Sciatic nerve (tissue), 2 donors: ENCODE data around the gene RBM28. TPM values are rescaled to one million over a fixed set of nuclear protein-coding genes. Genes with fewer than 3 reads are reported as not detected.

Experiments used
- ATAC-seq: fragments of 200-7000 bp; cut with Tn5 transposase; one replicate; pipeline ENCODE4 v1.9.1; 2020; ENCODE audit warnings: mild to moderate bottlenecking, moderate library complexity
- DNase-seq: peaks from one replicate; pipeline ENCODE4 v3.0.0-alpha.2; 2020; ENCODE audit warnings: low spot score
- intact Hi-C: fragments of 100-400 bp; cut with DNase I; formaldehyde crosslinking; loops from one replicate; pipeline ENCODE4 v1.14.2; 2022
- total RNA-seq: library from RNA; stranded (reverse); fragmentation: NEBNext Ultra II Directional; extraction: Animal tissue kit (Norgen Biotek cat#: 25700); gene quantifications from one replicate; pipeline ENCODE4 v1.2.1, GENCODE V29; 2021
- donor health status: DM: no; HTN: no; CAD: no.
- donor health status: DM: no; HTN: no; CAD: no.

RBM28 gene
- total RNA-seq, 1 donor from 2014 or later = 49.6 TPM

- ATAC-seq (peak; percentile 68), DNase-seq (peak; percentile 70)
- intact Hi-C loops = no loop called here
These were observed 8.4 kb upstream of the RBM28 start for GRCh38 chr7:128352153-128352537.

GRCh38 chr7:128351296-128352152 lies 7.8 kb upstream of the RBM28 start:
- intact Hi-C loops = no loop called here
- DNase-seq (no peak), ATAC-seq (no peak)

GRCh38 chr7:128350708-128351295 lies 7.1 kb upstream of the RBM28 start:
- no peak for DNase-seq
- ATAC-seq = no peak
- intact Hi-C loops = no loop called here

GRCh38 chr7:128349466-128349825 lies 5.7 kb upstream of the RBM28 start:
- no peak for DNase-seq
- ATAC-seq = no peak
- intact Hi-C loops = no loop called here

GRCh38 chr7:128347647-128348097 lies 4.0 kb upstream of the RBM28 start:
- ATAC-seq (no peak), DNase-seq (no peak)
- intact Hi-C loops = no loop called here

- intact Hi-C loops = no loop called here
- ATAC-seq = no peak
- DNase-seq = no peak
These were observed 695 bp upstream of the RBM28 start for GRCh38 chr7:128344431-128344774.

- DNase-seq (no peak), ATAC-seq (no peak)
- intact Hi-C loops = no loop called here
These were observed 2.0 kb downstream of the RBM28 start for GRCh38 chr7:128341733-128342132.

GRCh38 chr7:128335730-128336129 lies 8.0 kb downstream of the RBM28 start:
- no peak for DNase-seq
- intact Hi-C loops = no loop called here
- no peak for ATAC-seq

- intact Hi-C loops = no loop called here
- no peak for ATAC-seq
- no peak for DNase-seq
These were observed 19.4 kb downstream of the RBM28 start for GRCh38 chr7:128324368-128324680.

- intact Hi-C loops = no loop called here
- DNase-seq (no peak), ATAC-seq (peak; percentile 76)
These were observed 20.0 kb downstream of the RBM28 start for GRCh38 chr7:128323459-128324367.

GRCh38 chr7:128323040-128323439 lies 20.7 kb downstream of the RBM28 start:
- ATAC-seq = no peak
- intact Hi-C loops = no loop called here
- DNase-seq = no peak

GRCh38 chr7:128322040-128322643 lies 21.6 kb downstream of the RBM28 start:
- DNase-seq = no peak
- intact Hi-C loops = no loop called here
- ATAC-seq = peak; percentile 55

- intact Hi-C loops = no loop called here
- no peak for ATAC-seq
- DNase-seq = no peak
These were observed 22.7 kb downstream of the RBM28 start for GRCh38 chr7:128321044-128321422.

GRCh38 chr7:128318691-128319090 lies 25.0 kb downstream of the RBM28 start:
- intact Hi-C loops = no loop called here
- DNase-seq (no peak), ATAC-seq (no peak)

- DNase-seq (no peak), ATAC-seq (no peak)
- intact Hi-C loops = no loop called here
These were observed 32.7 kb downstream of the RBM28 start for GRCh38 chr7:128311013-128311412.

GRCh38 chr7:128310499-128310898 lies 33.2 kb downstream of the RBM28 start:
- no peak for ATAC-seq
- no peak for DNase-seq
- intact Hi-C loops = no loop called here

- intact Hi-C loops = no loop called here
- ATAC-seq (no peak), DNase-seq (no peak)
These were observed 33.7 kb downstream of the RBM28 start for GRCh38 chr7:128309976-128310375.

GRCh38 chr7:128309124-128309523 lies 34.6 kb downstream of the RBM28 start:
- intact Hi-C loops = no loop called here
- ATAC-seq = no peak
- no peak for DNase-seq

GRCh38 chr7:128307061-128307460 lies 36.6 kb downstream of the RBM28 start:
- no peak for DNase-seq
- intact Hi-C loops = no loop called here
- no peak for ATAC-seq

GRCh38 chr7:128304212-128304611 lies 39.5 kb downstream of the RBM28 start:
- intact Hi-C loops = no loop called here
- ATAC-seq (no peak), DNase-seq (no peak)
